ENCODE results near the gene RBM24. TPM values are rescaled to one million over a fixed set of nuclear protein-coding genes. Genes with fewer than 3 reads are reported as not detected.
"Not testable (repeated sequence)": the region's sequence is repeated elsewhere in the genome, so short reads cannot be mapped to it uniquely, and the experiment has no call there.

RBM24 gene
- total RNA-seq, 4 donors from 2014 or later: 0.18 to 2.7 (median 0.61) TPM

- WGBS, 2 donors: 82 to 87% methylated on average over 3 to 6 of the region's 6 CpGs
Observed at GRCh38 chr6:17313971-17314370, 32.8 kb downstream of the RBM24 start.

DNA sequence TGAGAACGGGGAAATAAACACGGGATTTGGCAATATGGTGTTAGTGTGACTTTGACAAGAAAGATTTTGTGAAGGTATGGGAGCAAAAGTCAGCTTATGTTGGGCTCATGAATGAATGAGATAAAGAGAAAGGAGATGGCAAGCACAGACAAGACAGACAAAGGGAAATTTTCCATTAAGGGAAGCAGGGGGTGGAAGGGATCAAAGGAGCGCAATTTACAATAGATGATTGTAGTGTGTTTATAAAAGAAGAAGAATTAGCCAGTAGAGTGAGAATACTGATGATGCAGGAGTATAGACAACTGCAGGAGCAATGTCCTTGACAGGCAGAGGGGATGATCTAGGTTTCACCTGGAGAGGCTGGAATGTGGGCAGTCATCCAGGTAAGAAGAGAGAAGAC is 34.1 kb downstream of the RBM24 start:
- DNase-seq: no peak
- Histone ChIP-seq H3K36me3 (no peaks in the 10 kb centered on the region), H3K4me3 (no peak overlapping the region), H3K27me3 (no peaks in the 10 kb centered on the region), H3K4me1 (no peaks in the 10 kb centered on the region), H3K27ac (no peak overlapping the region), H3K9me3 (no peaks in the 10 kb centered on the region)
- WGBS, 2 donors: 86 to 87% methylated on average over 3 of the region's 3 CpGs
- TF ChIP-seq CTCF (IDR thresholded peaks at IDR 0.05): no peak
- TF ChIP-seq POLR2A (IDR thresholded peaks at IDR 0.05): no peak
- intact Hi-C loops (cut with DNase I): no loop called here

More at GRCh38 chr6:17313971-17314370, 32.8 kb downstream of the RBM24 start:
- Histone ChIP-seq H3K9me3 (no peaks in the 10 kb centered on the region), H3K36me3 (no peaks in the 10 kb centered on the region), H3K4me3 (no peak overlapping the region), H3K4me1 (no peaks in the 10 kb centered on the region), H3K27me3 (no peaks in the 10 kb centered on the region), H3K27ac (no peak overlapping the region)
- TF ChIP-seq POLR2A (IDR thresholded peaks at IDR 0.05) (no peak), CTCF (IDR thresholded peaks at IDR 0.05) (no peak)
- DNase-seq: no peak
- intact Hi-C loops (cut with DNase I): no loop called here

- no peaks in the 10 kb centered on the region for H3K4me1 ChIP-seq
- H3K27me3 ChIP-seq: no peaks in the 10 kb centered on the region
- H3K36me3 ChIP-seq: no peaks in the 10 kb centered on the region
- no peak overlapping the region for H3K4me3 ChIP-seq
- DNase-seq: no peak
- H3K27ac ChIP-seq: no peak overlapping the region
- no peaks in the 10 kb centered on the region for H3K9me3 ChIP-seq
- TF ChIP-seq POLR2A (IDR thresholded peaks at IDR 0.05) (no peak), CTCF (IDR thresholded peaks at IDR 0.05) (no peak)
- 71 to 78% methylated on average over 3 to 5 of the region's 5 CpGs for WGBS, 2 donors
- intact Hi-C loops (cut with DNase I): no loop called here
Observed at GRCh38 chr6:17318435-17319165, 37.4 kb downstream of the RBM24 start.

DNA sequence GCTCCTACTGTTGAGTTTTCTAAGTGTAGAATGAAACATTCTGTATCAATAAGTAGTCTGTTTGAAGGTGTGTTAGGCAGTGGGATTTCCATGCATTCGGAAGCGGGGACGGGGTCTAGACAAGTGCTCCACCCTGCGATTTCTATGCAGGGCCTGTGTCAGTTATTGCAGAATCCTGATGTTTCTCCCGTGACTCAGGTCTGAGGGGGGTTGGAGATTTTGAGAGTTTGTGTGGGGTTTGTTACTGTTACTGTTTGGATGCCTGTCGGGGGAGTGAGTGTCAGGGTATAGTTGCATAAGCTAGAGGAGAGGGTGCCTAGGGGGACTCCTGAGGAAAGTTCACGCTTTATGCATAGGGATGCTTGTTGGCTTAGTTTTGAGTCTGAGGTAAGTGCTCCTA is 39.1 kb downstream of the RBM24 start:
- H3K27ac ChIP-seq; DNase-seq; H3K36me3 ChIP-seq; intact Hi-C loops (cut with DNase I); H3K27me3 ChIP-seq; H3K4me3 ChIP-seq; H3K9me3 ChIP-seq; H3K4me1 ChIP-seq: not testable (repeated sequence)
- 88 to 97% methylated on average over 5 to 7 of the region's 7 CpGs for WGBS, 2 donors

DNA sequence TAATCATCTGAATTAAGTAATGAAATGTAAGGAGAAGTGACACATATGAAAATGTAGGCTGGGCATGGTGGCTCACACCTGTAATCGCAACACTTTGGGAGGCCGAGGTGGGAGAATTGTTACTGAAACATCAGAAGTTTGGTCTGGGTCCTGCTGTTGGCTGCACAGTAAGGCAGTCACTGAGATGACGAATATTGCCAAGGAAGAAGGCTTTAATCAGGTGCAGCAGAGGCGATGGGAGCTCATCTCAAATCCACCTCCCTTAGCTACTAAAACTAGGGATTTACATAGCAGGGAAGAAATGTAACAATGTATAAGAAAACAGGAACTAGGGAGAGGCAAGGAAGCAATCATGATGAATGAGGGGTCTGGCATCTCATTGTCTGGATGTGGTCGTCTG is 50.1 kb downstream of the RBM24 start:
- WGBS, 2 donors: 62 to 83% methylated on average over 5 of the region's 5 CpGs
- DNase-seq: no peak

More for the DNA sequence above, 50.1 kb downstream of the RBM24 start:
- Histone ChIP-seq H3K4me3 (no peak overlapping the region), H3K4me1 (no peaks in the 10 kb centered on the region), H3K27ac (no peak overlapping the region), H3K9me3 (no peaks in the 10 kb centered on the region), H3K36me3 (no peaks in the 10 kb centered on the region), H3K27me3 (no peaks in the 10 kb centered on the region)
- TF ChIP-seq POLR2A (IDR thresholded peaks at IDR 0.05) (no peak), CTCF (IDR thresholded peaks at IDR 0.05) (no peak)
- intact Hi-C loops (cut with DNase I): no loop called here

Data from esophagus squamous epithelium (tissue), 5 donors.